Gastroesophageal sphincter (tissue), 3 donors: ENCODE results near the gene ALOX5AP.

Experiments used
- CTCF ChIP-seq, 4 experiments: fragments of 200-600 bp in 2 of 4; fragments of 450-650 bp in 2 of 4; sonication (generic) in 1 of 4; IDR thresholded peaks; one replicate each; pipeline ENCODE4 v1.5.1; 2017 to 2019; ENCODE audit warnings: antibody characterized with exemption in 4 of 4, mild to moderate bottlenecking in 2 of 4, moderate library complexity in 2 of 4
- EP300 ChIP-seq: sonication (generic); formaldehyde crosslinking; IDR thresholded peaks from one replicate; pipeline ENCODE4 v1.6.1; 2017; ENCODE audit warnings: antibody characterized with exemption, mild to moderate bottlenecking
- POLR2A ChIP-seq, 2 donors: fragments of 450-650 bp; IDR thresholded peaks; one replicate each; pipeline ENCODE4 v1.6.1; 2017; ENCODE audit warnings: antibody characterized with exemption in 2 of 2, mild to moderate bottlenecking in 2 of 2, moderate library complexity in 1 of 2
- POLR2AphosphoS5 ChIP-seq: sonication (generic); formaldehyde crosslinking; IDR thresholded peaks from one replicate; pipeline ENCODE4 v1.6.1; 2017; ENCODE audit warnings: antibody characterized with exemption

- TF ChIP-seq CTCF (IDR thresholded peaks at IDR 0.05) (no peak), POLR2A (IDR thresholded peaks at IDR 0.05) (no peak), POLR2AphosphoS5 (no peak), EP300 (no peak)
Observed at GRCh38 chr13:30802501-30802900, 67.2 kb downstream of the ALOX5AP start.
